Kidney epithelial cell (primary cell): ENCODE measurements around the gene LRTM2. TPM values are rescaled to one million over a fixed set of nuclear protein-coding genes. Genes with fewer than 3 reads are reported as not detected.

Experiments used
- DNase-seq: peaks from one replicate; pipeline ENCODE4 v3.0.0-alpha.2; 2010; ENCODE audit warnings: low read depth
- H3K27me3 ChIP-seq: 2 replicates; pipeline ENCODE4 v1.6.0; 2011; ENCODE audit warnings: low read length; ENCODE audit not compliant: control insufficient read depth, insufficient read depth
- H3K36me3 ChIP-seq: 2 replicates; pipeline ENCODE4 v1.5.1; 2011; ENCODE audit warnings: low read length; ENCODE audit not compliant: control insufficient read depth, insufficient read depth
- H3K4me3 ChIP-seq: 2 replicates; pipeline ENCODE4 v1.5.1; 2011; ENCODE audit warnings: low read depth, mild to moderate bottlenecking, control low read depth, low read length
- CTCF ChIP-seq: IDR thresholded peaks from 2 replicates; pipeline ENCODE4 v1.5.1; 2011; ENCODE audit warnings: mild to moderate bottlenecking, moderate library complexity, low read length, control low read depth, inconsistent platforms; ENCODE audit not compliant: insufficient read depth, poor library complexity, severe bottlenecking
- total RNA-seq: library from RNA; depleted of rRNA; stranded (reverse); fragments of >200 nt; gene quantifications from 2 replicates; pipeline ENCODE4 v1.2.3, GENCODE V29; 2015

Gene LRTM2
- total RNA-seq, 1 donor from 2014 or later, result not detected

GRCh38 chr12:1792406-1792805, 28.0 kb upstream of the LRTM2 start:
- Histone ChIP-seq H3K27me3 (peaks cover 8% of the 10 kb centered on the region), H3K36me3 (peaks cover 2% of the 10 kb centered on the region), H3K4me3 (no peak overlapping the region)
- no peak for DNase-seq
- TF ChIP-seq CTCF, result no peak

GRCh38 chr12:1793426-1794210, 26.7 kb upstream of the LRTM2 start:
- peaks cover 2% of the 10 kb centered on the region for H3K36me3 ChIP-seq
- H3K27me3 ChIP-seq, result peaks cover 8% of the 10 kb centered on the region
- DNase-seq, result no peak
- TF ChIP-seq CTCF, result no peak
- no peak overlapping the region for H3K4me3 ChIP-seq

GRCh38 chr12:1794440-1795090, 25.8 kb upstream of the LRTM2 start:
- no peak for TF ChIP-seq CTCF
- peaks cover 8% of the 10 kb centered on the region for H3K27me3 ChIP-seq
- H3K36me3 ChIP-seq, result peaks cover 2% of the 10 kb centered on the region
- no peak for DNase-seq
- H3K4me3 ChIP-seq, result no peak overlapping the region

- TF ChIP-seq CTCF, result no peak
- Histone ChIP-seq H3K36me3 (peaks cover 2% of the 10 kb centered on the region), H3K27me3 (peaks cover 8% of the 10 kb centered on the region), H3K4me3 (no peak overlapping the region)
- no peak for DNase-seq
Measured at GRCh38 chr12:1795221-1795784, 25.1 kb upstream of the LRTM2 start.

- peak; percentile 53 for DNase-seq
- no peaks in the 10 kb centered on the region for H3K36me3 ChIP-seq
- TF ChIP-seq CTCF, result peak; percentile 52
- H3K27me3 ChIP-seq, result peaks cover 8% of the 10 kb centered on the region
- peak overlapping the region; percentile 30 for H3K4me3 ChIP-seq
Measured at GRCh38 chr12:1795785-1796514, 24.4 kb upstream of the LRTM2 start.
